PC-9 (cell line): Measurements from ENCODE around the gene UXS1. TPM values are rescaled to one million over a fixed set of nuclear protein-coding genes. Genes with fewer than 3 reads are reported as not detected.

Experiments used
- BruUV-seq: library from RNA; stranded (reverse); fragments of 400-500 nt; replicated peaks from 2 replicates; lab custom pipeline; 2021; lab: Mats Ljungman, UMichigan
- CTCF ChIA-PET: fragments of 300-600 bp; sonication (Branson Sonifier 250); formaldehyde crosslinking; loops from one replicate; lab custom pipeline; 2022; ENCODE audit warnings: antibody characterized with exemption; lab: Charles Lee
- POLR2A ChIA-PET: fragments of 300-600 bp; sonication (Branson Sonifier 250); formaldehyde crosslinking; loops from one replicate; lab custom pipeline; 2022; ENCODE audit warnings: antibody characterized with exemption; ENCODE audit not compliant: unreplicated experiment; lab: Charles Lee
- DNase-seq, 2 experiments: peaks; one replicate each; pipeline versions ENCODE4 v3.0.0 to v3.0.0-alpha.2; 2015 to 2022; ENCODE audit warnings: mixed read lengths in 1 of 2
- H2AFZ ChIP-seq: fragments of 200-600 bp; sonication (generic); 2 replicates; pipeline ENCODE4 v1.8.1; 2017; ENCODE audit warnings: antibody characterized with exemption
- H3F3A ChIP-seq: fragments of 200-600 bp; sonication (generic); 2 replicates; pipeline ENCODE4 v1.8.1; 2017; ENCODE audit warnings: antibody characterized with exemption, mild to moderate bottlenecking, low read depth; ENCODE audit not compliant: insufficient read depth
- H3K27ac ChIP-seq: fragments of 200-600 bp; sonication (generic); 2 replicates; pipeline ENCODE4 v1.6.1; 2016; ENCODE audit warnings: mixed run types
- H3K27me3 ChIP-seq: fragments of 200-600 bp; sonication (generic); 2 replicates; pipeline ENCODE4 v1.6.1; 2016; ENCODE audit warnings: low read depth, mixed run types; ENCODE audit not compliant: insufficient read depth
- H3K36me3 ChIP-seq: fragments of 200-600 bp; sonication (generic); 2 replicates; pipeline ENCODE4 v1.6.1; 2016; ENCODE audit warnings: low read depth, mixed run types
- H3K4me1 ChIP-seq: fragments of 200-600 bp; sonication (generic); replicated peaks from 2 replicates; pipeline ENCODE4 v1.6.1; 2016; ENCODE audit warnings: mixed run types; ENCODE audit not compliant: insufficient read depth
- H3K4me2 ChIP-seq: fragments of 200-600 bp; sonication (generic); 2 replicates; pipeline ENCODE4 v1.6.1; 2017; ENCODE audit warnings: mixed run types
- H3K4me3 ChIP-seq: fragments of 200-600 bp; sonication (generic); 2 replicates; pipeline ENCODE4 v1.6.1; 2016; ENCODE audit warnings: mixed run types
- H3K79me2 ChIP-seq: fragments of 200-600 bp; sonication (generic); 2 replicates; pipeline ENCODE4 v1.6.1; 2017; ENCODE audit warnings: low read depth, mixed run types
- H3K9me2 ChIP-seq: fragments of 200-600 bp; sonication (generic); 2 replicates; pipeline ENCODE4 v1.8.1; 2017; ENCODE audit warnings: mild to moderate bottlenecking; ENCODE audit not compliant: insufficient read depth
- H3K9me3 ChIP-seq: fragments of 200-600 bp; sonication (generic); 2 replicates; pipeline ENCODE4 v1.8.1; 2016; ENCODE audit warnings: low read depth; ENCODE audit not compliant: insufficient read depth
- H4K20me1 ChIP-seq: fragments of 200-600 bp; sonication (generic); 2 replicates; pipeline ENCODE4 v1.8.1; 2017; ENCODE audit not compliant: insufficient read depth
- EZH2 ChIP-seq: fragments of 200-600 bp; sonication (generic); IDR thresholded peaks from 2 replicates; pipeline ENCODE4 v1.8.0; 2017; ENCODE audit warnings: antibody characterized with exemption, low read depth
- intact Hi-C: fragments of 100-400 bp; cut with micrococcal nuclease; formaldehyde crosslinking; loops from one replicate; pipeline ENCODE4 v1.10.0; 2022; ENCODE audit not compliant: unreplicated experiment
- total RNA-seq: library from RNA; stranded (reverse); gene quantifications from 2 replicates; pipeline ENCODE4 v1.2.3, GENCODE V29; 2021
- TF ChIP-seq, protein P1 (sequence below): fragments of 200-600 bp; sonication (generic); conservative IDR thresholded peaks from 2 replicates; pipeline ENCODE4 v1.6.1; 2017; ENCODE audit warnings: mixed run types, antibody characterized with exemption, mild to moderate bottlenecking, moderate library complexity

Gene UXS1
- total RNA-seq, 1 experiment from 2014 or later, result 65.6 TPM

DNA sequence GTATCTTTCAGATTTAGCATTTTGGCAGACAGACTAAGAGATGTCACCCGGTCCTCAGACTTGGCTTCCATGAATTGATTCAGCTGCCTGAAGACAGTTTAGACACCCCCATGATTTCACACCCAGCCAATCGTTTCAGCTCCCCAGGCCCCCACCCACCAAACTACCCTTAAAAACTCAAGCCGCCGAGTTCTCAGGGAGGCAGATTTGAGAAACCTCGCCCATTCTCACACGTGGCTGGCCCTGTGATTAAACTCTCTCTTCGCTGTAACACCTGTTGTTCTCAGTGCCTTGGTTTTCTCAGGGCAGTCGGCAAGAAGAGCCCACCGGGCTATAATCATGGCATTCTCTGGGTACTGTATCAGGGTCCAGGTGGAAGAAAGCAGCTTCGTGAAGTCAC is 35.2 kb downstream of the UXS1 start:
- BruUV-seq, result no TSS peak
- Histone ChIP-seq H3K36me3 (peaks cover 33% of the 10 kb centered on the region), H2AFZ (no peak overlapping the region), H3K27ac (no peak overlapping the region), H3K4me2 (no peak overlapping the region), H3K4me3 (no peak overlapping the region), H3K79me2 (peaks cover 4% of the 10 kb centered on the region; the same call in 1 of the 2 replicates), H3K27me3 (no peaks in the 10 kb centered on the region), H3K9me3 (0 out of 2 replicates have a peak, but pooled peaks cover 5% of the 10 kb centered on the region), H3K4me1 (peaks cover 35% of the 10 kb centered on the region), H4K20me1 (no peaks in the 10 kb centered on the region), H3F3A (peaks cover 33% of the 10 kb centered on the region), H3K9me2 (no peaks in the 10 kb centered on the region)
- POLR2A ChIA-PET, result no interaction called here
- no peak for DNase-seq
- no peak for TF ChIP-seq EZH2
- TF ChIP-seq, protein P1, sequence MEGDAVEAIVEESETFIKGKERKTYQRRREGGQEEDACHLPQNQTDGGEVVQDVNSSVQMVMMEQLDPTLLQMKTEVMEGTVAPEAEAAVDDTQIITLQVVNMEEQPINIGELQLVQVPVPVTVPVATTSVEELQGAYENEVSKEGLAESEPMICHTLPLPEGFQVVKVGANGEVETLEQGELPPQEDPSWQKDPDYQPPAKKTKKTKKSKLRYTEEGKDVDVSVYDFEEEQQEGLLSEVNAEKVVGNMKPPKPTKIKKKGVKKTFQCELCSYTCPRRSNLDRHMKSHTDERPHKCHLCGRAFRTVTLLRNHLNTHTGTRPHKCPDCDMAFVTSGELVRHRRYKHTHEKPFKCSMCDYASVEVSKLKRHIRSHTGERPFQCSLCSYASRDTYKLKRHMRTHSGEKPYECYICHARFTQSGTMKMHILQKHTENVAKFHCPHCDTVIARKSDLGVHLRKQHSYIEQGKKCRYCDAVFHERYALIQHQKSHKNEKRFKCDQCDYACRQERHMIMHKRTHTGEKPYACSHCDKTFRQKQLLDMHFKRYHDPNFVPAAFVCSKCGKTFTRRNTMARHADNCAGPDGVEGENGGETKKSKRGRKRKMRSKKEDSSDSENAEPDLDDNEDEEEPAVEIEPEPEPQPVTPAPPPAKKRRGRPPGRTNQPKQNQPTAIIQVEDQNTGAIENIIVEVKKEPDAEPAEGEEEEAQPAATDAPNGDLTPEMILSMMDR, result no peak
- CTCF ChIA-PET, result no interaction called here
- intact Hi-C loops, result no loop called here

DNA sequence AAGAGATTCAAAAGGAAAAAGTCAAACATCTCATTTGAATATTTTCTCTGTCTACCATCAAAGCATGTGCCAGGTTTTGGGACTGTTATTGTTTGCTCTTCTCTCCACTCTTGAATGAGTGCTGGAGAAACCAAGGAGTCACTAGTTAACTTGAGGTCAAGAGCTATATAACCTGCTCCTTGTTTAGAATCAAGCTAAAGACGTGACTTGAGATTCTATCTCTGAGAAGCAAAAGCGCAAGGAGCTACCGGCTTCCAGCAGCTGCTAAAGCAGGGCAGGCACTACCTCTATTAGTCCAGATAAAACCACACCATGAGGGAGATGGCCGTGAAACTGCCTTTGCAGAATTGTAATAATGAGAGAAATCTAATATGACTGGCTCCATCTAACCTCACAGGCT is 36.0 kb downstream of the UXS1 start:
- no peak for TF ChIP-seq EZH2
- TF ChIP-seq, protein P1, result no peak
- Histone ChIP-seq H3K27me3 (no peaks in the 10 kb centered on the region), H2AFZ (no peak overlapping the region), H3K4me3 (no peak overlapping the region), H3K9me3 (0 out of 2 replicates have a peak, but pooled peaks cover 5% of the 10 kb centered on the region), H3K27ac (no peak overlapping the region), H3K36me3 (peaks cover 37% of the 10 kb centered on the region), H4K20me1 (no peaks in the 10 kb centered on the region), H3K79me2 (no peaks in the 10 kb centered on the region), H3K4me1 (peaks cover 27% of the 10 kb centered on the region), H3F3A (peaks cover 26% of the 10 kb centered on the region), H3K4me2 (no peak overlapping the region), H3K9me2 (no peaks in the 10 kb centered on the region)
- no TSS peak for BruUV-seq
- intact Hi-C loops, result no loop called here
- no peak for DNase-seq
- POLR2A ChIA-PET, result no interaction called here
- CTCF ChIA-PET, result no interaction called here

DNA sequence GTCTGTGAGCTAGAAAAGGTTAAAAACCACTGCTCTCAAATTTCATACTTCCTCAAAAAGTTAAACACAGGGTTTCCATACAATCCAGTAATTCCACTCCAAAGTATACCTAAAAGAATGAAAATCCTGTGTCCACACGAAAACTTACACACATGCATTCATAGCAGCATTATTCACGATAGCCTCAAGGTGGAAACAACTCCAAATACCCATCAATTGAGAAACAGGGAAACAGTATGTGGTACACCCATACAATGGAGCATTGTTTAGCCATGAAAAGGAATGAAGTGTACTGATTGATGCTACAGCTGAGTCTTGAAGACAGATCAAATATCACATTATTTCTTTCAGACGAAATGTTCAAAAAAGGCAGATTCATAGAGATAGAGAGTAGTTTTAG is 36.7 kb downstream of the UXS1 start:
- H3K9me2 ChIP-seq, result no peaks in the 10 kb centered on the region
- ChIA-PET POLR2A (no interaction called here), CTCF (no interaction called here)
- no peak overlapping the region for H3K4me2 ChIP-seq
- peaks cover 18% of the 10 kb centered on the region for H3F3A ChIP-seq
- DNase-seq, result no peak
- no peaks in the 10 kb centered on the region for H4K20me1 ChIP-seq
- no peaks in the 10 kb centered on the region for H3K27me3 ChIP-seq
- peaks cover 20% of the 10 kb centered on the region for H3K4me1 ChIP-seq
- no peak for TF ChIP-seq EZH2
- TF ChIP-seq, protein P1, result no peak
- intact Hi-C loops, result no loop called here
- H3K9me3 ChIP-seq, result 0 out of 2 replicates have a peak, but pooled peaks cover 5% of the 10 kb centered on the region
- peaks cover 37% of the 10 kb centered on the region for H3K36me3 ChIP-seq
- H2AFZ ChIP-seq, result no peak overlapping the region
- no peaks in the 10 kb centered on the region for H3K79me2 ChIP-seq
- no peak overlapping the region for H3K4me3 ChIP-seq
- no peak overlapping the region for H3K27ac ChIP-seq
- no TSS peak for BruUV-seq
